Naive thymus-derived CD8-positive, alpha-beta T cell (primary cell): ENCODE data around the gene RIMBP2. TPM values are rescaled to one million over a fixed set of nuclear protein-coding genes. Genes with fewer than 3 reads are reported as not detected.

Experiments
- ATAC-seq, 2 donors: fragments of 150-1000 bp; cut with Tn5 transposase in 1 of 2; sonication (Bioruptor Pico), chemical (Tn5 transposase) in 1 of 2; 1 replicate in 1 of 2; 2 replicates in 1 of 2; pipeline ENCODE4 v1.10.0; 2021; ENCODE audit warnings: mild to moderate bottlenecking in 2 of 2, moderate library complexity in 2 of 2
- POLR2A ChIA-PET: fragments of 350-600 bp; sonication (Branson Sonifier 250); formaldehyde crosslinking; loops from one replicate; lab custom pipeline; 2021; ENCODE audit warnings: antibody characterized with exemption; lab: Charles Lee
- DNase-seq, 10 donors: peaks; one replicate each; pipeline versions ENCODE4 v3.0.0 to v3.0.0-alpha.2; 2020 to 2022
- H3K27ac Mint-ChIP-seq, 10 donors: one replicate each; pipeline ENCODE4 v1.8.0; 2020 to 2022; ENCODE audit warnings: mild to moderate bottlenecking in 10 of 10, mixed read lengths in 10 of 10, moderate library complexity in 4 of 10, inconsistent platforms in 1 of 10
- H3K27me3 Mint-ChIP-seq, 5 donors: one replicate each; pipeline ENCODE4 v1.8.0; 2021 to 2022; ENCODE audit warnings: mixed read lengths in 5 of 5
- H3K36me3 Mint-ChIP-seq, 3 donors: one replicate each; pipeline ENCODE4 v1.8.0; 2020 to 2022; ENCODE audit warnings: mixed read lengths in 3 of 3, mild to moderate bottlenecking in 2 of 3, inconsistent platforms in 1 of 3
- H3K4me1 Mint-ChIP-seq, 4 donors: one replicate each; pipeline ENCODE4 v1.8.0; 2021 to 2022; ENCODE audit warnings: mixed read lengths in 4 of 4
- H3K4me3 Mint-ChIP-seq, 10 donors: one replicate each; pipeline ENCODE4 v1.8.0; 2020 to 2022; ENCODE audit warnings: mild to moderate bottlenecking in 10 of 10, mixed read lengths in 10 of 10, moderate library complexity in 6 of 10, inconsistent platforms in 1 of 10
- H3K9me3 Mint-ChIP-seq, 9 donors: one replicate each; pipeline ENCODE4 v1.8.0; 2020 to 2022; ENCODE audit warnings: mixed read lengths in 9 of 9, mild to moderate bottlenecking in 3 of 9, inconsistent platforms in 1 of 9, moderate library complexity in 1 of 9
- polyA plus RNA-seq, 3 donors: library from polyadenylated mRNA; unstranded; fragments of 300-500 nt; fragmentation: Illumina TruSeq; gene quantifications; one replicate each; pipeline ENCODE4 v1.2.3, GENCODE V29; 2021
- total RNA-seq, 8 experiments: library from RNA in 2 of 8; stranded (reverse) in 2 of 8; gene quantifications; one replicate each; pipeline ENCODE4 v1.2.3 and lab custom pipeline; 2021 to 2026

The RIMBP2 gene
- total and polyA plus RNA-seq, 5 experiments from 2014 or later: not detected

DNA sequence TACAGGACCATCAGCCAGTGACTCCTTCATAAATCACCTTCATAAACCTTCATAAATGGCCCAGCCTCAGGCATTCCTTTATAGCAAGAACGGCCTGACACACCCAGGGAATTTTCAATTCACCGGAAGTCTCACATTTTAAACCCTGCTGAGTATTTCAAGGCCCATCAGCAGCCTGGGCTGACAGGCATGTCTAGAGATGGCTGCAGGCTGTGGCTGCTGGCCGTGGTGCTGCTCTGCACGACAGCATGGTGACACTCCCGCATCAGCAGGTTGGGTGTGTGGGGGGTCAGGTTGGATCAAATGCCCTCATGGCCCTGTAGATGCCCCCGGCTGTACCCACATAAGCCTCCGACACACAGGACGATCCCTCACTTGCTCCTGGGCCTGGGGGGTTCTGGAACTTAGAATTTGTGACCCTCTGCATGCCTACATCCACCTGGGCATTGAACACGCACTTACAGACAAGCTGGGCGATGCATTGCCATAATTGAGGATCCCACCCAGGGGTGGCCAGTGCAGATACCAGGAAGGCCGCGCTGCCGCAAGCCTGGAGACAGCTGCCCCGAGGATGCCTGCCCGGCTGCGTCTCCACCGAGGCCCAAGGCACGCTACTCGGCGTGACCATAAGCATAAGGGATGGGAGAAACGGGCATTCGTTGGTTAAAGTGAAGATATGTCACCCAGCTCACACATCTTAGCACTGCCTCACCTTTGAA lies 254.1 kb downstream of the RIMBP2 start:
- Mint-ChIP-seq H3K27ac (no peak overlapping the region), H3K36me3 (peaks cover 0 to 4% (median 0%) of the 10 kb centered on the region in 3 donors), H3K9me3 (peaks cover 0 to 8% (median 2%) of the 10 kb centered on the region in 9 donors), H3K27me3 (peaks cover 0 to 2% (median 0%) of the 10 kb centered on the region in 5 donors), H3K4me3 (peak overlapping the region in 1 of 10 donors; percentile 43), H3K4me1 (no peaks in the 10 kb centered on the region)
- DNase-seq (no peak), ATAC-seq (no peak)
- POLR2A ChIA-PET: no interaction called here

DNA sequence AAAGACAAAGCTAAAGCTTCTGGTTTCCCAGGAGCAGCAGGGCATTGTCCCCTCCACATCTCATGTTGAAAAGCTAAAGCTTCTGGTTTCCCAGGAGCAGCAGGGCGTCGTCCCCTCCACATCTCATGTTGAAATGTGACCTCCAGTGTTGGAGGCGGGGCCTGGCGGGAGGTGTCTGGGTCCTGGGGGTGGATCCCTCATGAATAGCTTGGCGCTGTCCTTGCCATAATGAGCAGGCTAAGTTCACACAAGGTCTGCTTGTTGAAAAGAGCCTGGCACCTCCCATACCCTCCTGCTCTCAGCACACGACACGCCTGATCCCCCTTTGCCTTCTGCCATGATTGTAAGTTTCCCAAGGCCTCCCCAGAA lies 254.7 kb downstream of the RIMBP2 start:
- ATAC-seq: no peak
- peaks cover 0 to 2% (median 0%) of the 10 kb centered on the region in 5 donors for H3K27me3 Mint-ChIP-seq
- no peak overlapping the region for H3K4me3 Mint-ChIP-seq
- no peaks in the 10 kb centered on the region for H3K36me3 Mint-ChIP-seq
- peaks cover 0 to 3% (median 0%) of the 10 kb centered on the region in 9 donors for H3K9me3 Mint-ChIP-seq
- DNase-seq: no peak
- no peaks in the 10 kb centered on the region for H3K4me1 Mint-ChIP-seq
- H3K27ac Mint-ChIP-seq: no peak overlapping the region
- POLR2A ChIA-PET: no interaction called here

GRCh38 chr12:130460611-130461446 lies 255.3 kb downstream of the RIMBP2 start:
- DNase-seq (no peak), ATAC-seq (no peak)
- Mint-ChIP-seq H3K4me1 (no peaks in the 10 kb centered on the region), H3K9me3 (peaks cover 0 to 3% (median 0%) of the 10 kb centered on the region in 9 donors), H3K27me3 (peaks cover 0 to 2% (median 0%) of the 10 kb centered on the region in 5 donors), H3K4me3 (no peak overlapping the region), H3K27ac (no peak overlapping the region), H3K36me3 (no peaks in the 10 kb centered on the region)
- POLR2A ChIA-PET: no interaction called here

GRCh38 chr12:130459916-130460315 lies 256.2 kb downstream of the RIMBP2 start:
- Mint-ChIP-seq H3K36me3 (no peaks in the 10 kb centered on the region), H3K27ac (no peak overlapping the region), H3K27me3 (peaks cover 0 to 2% (median 0%) of the 10 kb centered on the region in 5 donors), H3K4me3 (no peak overlapping the region), H3K4me1 (no peaks in the 10 kb centered on the region), H3K9me3 (peaks cover 0 to 3% (median 0%) of the 10 kb centered on the region in 9 donors)
- POLR2A ChIA-PET: no interaction called here
- ATAC-seq: no peak
- no peak for DNase-seq

GRCh38 chr12:130458341-130458740 lies 257.8 kb downstream of the RIMBP2 start:
- DNase-seq (no peak), ATAC-seq (no peak)
- peaks cover 0 to 2% (median 0%) of the 10 kb centered on the region in 5 donors for H3K27me3 Mint-ChIP-seq
- no peak overlapping the region for H3K27ac Mint-ChIP-seq
- H3K4me3 Mint-ChIP-seq: no peak overlapping the region
- H3K9me3 Mint-ChIP-seq: no peaks in the 10 kb centered on the region
- H3K36me3 Mint-ChIP-seq: no peaks in the 10 kb centered on the region
- H3K4me1 Mint-ChIP-seq: no peaks in the 10 kb centered on the region
- POLR2A ChIA-PET: no interaction called here

DNA sequence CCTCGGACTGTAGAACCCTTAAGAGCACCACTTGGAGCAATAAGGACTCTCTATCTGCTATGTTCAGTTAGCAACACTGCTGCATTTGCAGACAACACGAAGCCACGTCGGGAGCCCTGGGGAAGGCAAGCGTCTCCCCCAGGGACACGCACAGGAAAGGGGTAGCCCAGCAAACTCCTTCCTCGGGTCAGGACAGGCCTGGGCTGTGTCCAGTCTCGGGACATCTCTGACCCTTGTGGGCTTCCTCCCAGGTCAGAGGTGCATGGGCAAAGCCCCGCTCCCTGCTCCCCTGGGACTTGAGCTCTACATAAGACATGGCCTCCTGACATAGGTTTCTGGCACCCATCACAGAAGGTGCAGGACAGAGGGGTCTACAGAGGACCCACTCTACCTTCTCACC lies 258.9 kb downstream of the RIMBP2 start:
- ATAC-seq: no peak
- no peak for DNase-seq
- H3K36me3 Mint-ChIP-seq: no peaks in the 10 kb centered on the region
- peaks cover 0 to 2% (median 0%) of the 10 kb centered on the region in 5 donors for H3K27me3 Mint-ChIP-seq
- H3K9me3 Mint-ChIP-seq: no peaks in the 10 kb centered on the region
- H3K4me3 Mint-ChIP-seq: no peak overlapping the region
- POLR2A ChIA-PET: no interaction called here
- no peaks in the 10 kb centered on the region for H3K4me1 Mint-ChIP-seq
- H3K27ac Mint-ChIP-seq: no peak overlapping the region

GRCh38 chr12:130456375-130457199 lies 259.5 kb downstream of the RIMBP2 start:
- no peak for DNase-seq

GRCh38 chr12:130455161-130455560 lies 260.9 kb downstream of the RIMBP2 start:
- Mint-ChIP-seq H3K36me3 (no peaks in the 10 kb centered on the region), H3K27ac (no peak overlapping the region), H3K27me3 (no peaks in the 10 kb centered on the region), H3K4me1 (no peaks in the 10 kb centered on the region), H3K4me3 (no peak overlapping the region), H3K9me3 (no peaks in the 10 kb centered on the region)
- POLR2A ChIA-PET: no interaction called here
- ATAC-seq: no peak
- DNase-seq: no peak

More at GRCh38 chr12:130456375-130457199, 259.5 kb downstream of the RIMBP2 start:
- H3K4me3 Mint-ChIP-seq: no peak overlapping the region
- no peaks in the 10 kb centered on the region for H3K9me3 Mint-ChIP-seq
- POLR2A ChIA-PET: no interaction called here
- ATAC-seq: no peak
- no peaks in the 10 kb centered on the region for H3K36me3 Mint-ChIP-seq
- H3K27ac Mint-ChIP-seq: no peak overlapping the region
- H3K27me3 Mint-ChIP-seq: no peaks in the 10 kb centered on the region
- H3K4me1 Mint-ChIP-seq: no peaks in the 10 kb centered on the region

DNA sequence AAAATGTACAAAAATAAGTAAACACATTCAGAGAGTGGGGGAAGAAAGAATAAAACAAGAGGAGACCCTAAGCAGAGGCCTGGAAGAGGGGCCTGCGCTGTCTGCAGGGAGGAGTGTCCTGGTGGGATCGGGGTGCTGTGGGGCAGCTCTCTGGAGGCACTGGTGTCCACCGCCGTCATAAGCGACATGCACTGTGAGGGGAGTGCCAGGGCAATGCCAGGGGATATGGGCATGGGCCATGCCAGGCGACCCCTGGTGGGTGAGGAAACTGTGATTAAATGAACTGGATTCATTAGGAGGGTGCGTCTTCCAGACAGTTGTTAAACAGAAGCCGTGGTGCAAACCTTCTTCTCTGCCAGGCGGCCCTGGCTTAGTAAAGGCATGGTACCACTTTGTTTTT lies 261.8 kb downstream of the RIMBP2 start:
- POLR2A ChIA-PET: no interaction called here
- no peak overlapping the region for H3K4me3 Mint-ChIP-seq

DNA sequence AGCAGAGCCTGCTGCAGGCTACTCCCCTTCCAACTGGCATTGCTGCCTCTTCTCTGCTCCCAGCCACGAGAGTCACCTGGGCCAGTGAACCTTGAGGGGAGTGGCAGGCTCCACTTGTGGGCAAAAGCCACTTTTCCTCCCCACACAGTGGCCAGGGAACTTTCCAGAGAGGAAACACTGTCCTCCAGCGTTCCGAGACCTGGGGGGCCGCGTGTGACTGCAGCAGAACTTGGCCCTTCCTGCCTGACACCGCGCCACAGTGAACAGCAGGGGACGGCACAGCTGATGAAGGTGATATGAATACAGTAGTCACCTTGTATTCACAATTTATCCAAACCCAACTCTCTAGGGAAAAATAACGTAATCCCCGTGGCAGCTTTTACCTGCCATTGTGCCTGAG lies 263.6 kb downstream of the RIMBP2 start:
- POLR2A ChIA-PET: no interaction called here
- Mint-ChIP-seq H3K4me3 (no peak overlapping the region), H3K9me3 (no peaks in the 10 kb centered on the region), H3K27me3 (peaks cover 0 to 4% (median 0%) of the 10 kb centered on the region in 5 donors), H3K27ac (no peak overlapping the region), H3K36me3 (no peaks in the 10 kb centered on the region), H3K4me1 (no peaks in the 10 kb centered on the region)
- ATAC-seq (no peak), DNase-seq (no peak)

More for the DNA sequence above, 261.8 kb downstream of the RIMBP2 start:
- ATAC-seq: no peak
- DNase-seq: no peak
- peaks cover 0 to 4% (median 0%) of the 10 kb centered on the region in 5 donors for H3K27me3 Mint-ChIP-seq
- no peaks in the 10 kb centered on the region for H3K36me3 Mint-ChIP-seq
- no peaks in the 10 kb centered on the region for H3K9me3 Mint-ChIP-seq
- no peak overlapping the region for H3K27ac Mint-ChIP-seq
- no peaks in the 10 kb centered on the region for H3K4me1 Mint-ChIP-seq

GRCh38 chr12:130451001-130451930 lies 264.8 kb downstream of the RIMBP2 start:
- Mint-ChIP-seq H3K4me3 (no peak overlapping the region), H3K27me3 (peaks cover 0 to 6% (median 0%) of the 10 kb centered on the region in 5 donors), H3K4me1 (no peaks in the 10 kb centered on the region), H3K9me3 (no peaks in the 10 kb centered on the region), H3K27ac (no peak overlapping the region), H3K36me3 (no peaks in the 10 kb centered on the region)
- ATAC-seq (no peak), DNase-seq (peak in 1 of 10 donors; percentile 32)
- POLR2A ChIA-PET: no interaction called here

DNA sequence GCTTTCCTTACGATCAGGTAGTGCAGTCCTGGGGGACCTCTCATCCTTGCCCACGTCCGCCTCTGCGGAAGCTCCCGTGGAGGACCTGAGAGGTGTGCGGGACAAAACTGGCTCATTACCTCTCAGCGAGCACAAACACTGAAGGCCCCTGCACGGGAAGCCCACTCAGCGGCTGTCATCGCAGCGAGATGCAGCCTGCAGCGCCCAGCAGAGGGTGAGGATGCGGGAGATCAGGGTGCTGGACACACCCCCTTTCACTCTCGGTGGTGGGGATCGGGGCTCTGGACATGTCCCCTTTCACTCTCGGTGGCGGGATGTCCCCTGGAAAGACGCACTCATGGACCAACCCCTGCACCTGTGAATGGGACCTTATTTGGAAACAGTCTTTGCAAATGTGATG lies 266.8 kb downstream of the RIMBP2 start:
- Mint-ChIP-seq H3K4me3 (no peak overlapping the region), H3K4me1 (no peaks in the 10 kb centered on the region), H3K27ac (no peak overlapping the region), H3K9me3 (no peaks in the 10 kb centered on the region), H3K27me3 (peaks cover 0 to 9% (median 0%) of the 10 kb centered on the region in 5 donors), H3K36me3 (no peaks in the 10 kb centered on the region)
- ATAC-seq (no peak), DNase-seq (no peak)
- POLR2A ChIA-PET: no interaction called here
